GM19468 (cell line): Measurements from ENCODE around the gene ATAD3C.
"Not testable (repeated sequence)": the region's sequence is repeated elsewhere in the genome, so short reads cannot be mapped to it uniquely, and the experiment has no call there.

Experiments used
- ATAC-seq: cut with Tn5 transposase; IDR thresholded peaks from one replicate; pipeline ENCODE4 v1.9.1; 2021; ENCODE audit warnings: mild to moderate bottlenecking, moderate library complexity, moderate number of reproducible peaks; ENCODE audit not compliant: unreplicated experiment; ENCODE audit errors: extremely low read depth

ATAD3C gene

DNA sequence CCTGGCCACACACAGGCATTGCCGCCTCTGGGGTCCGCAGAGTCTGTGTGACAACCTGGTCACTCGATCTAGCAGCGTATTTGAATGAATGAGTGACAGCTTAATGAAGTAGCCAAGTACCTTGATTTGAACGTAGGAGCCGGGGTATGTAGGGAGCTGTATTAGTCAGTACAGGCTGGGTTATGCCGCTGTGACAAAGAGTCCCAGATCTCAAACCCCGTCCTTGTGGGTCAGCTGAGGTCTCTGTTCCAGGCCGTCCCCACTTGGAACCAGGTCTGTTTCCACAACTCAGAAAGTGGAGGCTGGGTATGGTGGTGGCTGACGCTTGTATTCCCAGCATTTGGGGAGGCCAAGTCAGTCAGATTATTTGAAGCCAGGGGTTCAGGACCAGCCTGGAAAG, 42.1 kb downstream of the ATAD3C start:
- ATAC-seq: no peak

DNA sequence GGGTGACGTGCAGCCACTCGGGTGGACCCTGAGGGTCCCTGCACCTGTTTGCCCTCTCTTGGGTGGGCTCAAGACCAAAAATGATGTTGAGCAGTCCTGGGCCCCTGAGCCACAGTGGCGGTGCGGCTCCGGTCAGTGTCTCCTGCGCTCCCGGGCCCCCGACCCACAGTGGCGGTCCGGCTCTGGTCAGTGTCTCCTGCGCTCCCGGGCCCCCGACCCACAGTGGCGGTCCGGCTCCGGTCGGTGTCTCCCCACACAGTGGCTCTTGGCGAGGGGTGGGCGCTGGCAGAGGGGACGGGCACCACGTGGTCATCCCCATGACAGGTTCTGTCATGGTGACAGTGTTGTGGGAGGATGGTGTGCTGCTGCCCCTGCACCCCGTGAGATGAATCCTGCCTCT, 44.8 kb downstream of the ATAD3C start:
- not testable (repeated sequence) for ATAC-seq

DNA sequence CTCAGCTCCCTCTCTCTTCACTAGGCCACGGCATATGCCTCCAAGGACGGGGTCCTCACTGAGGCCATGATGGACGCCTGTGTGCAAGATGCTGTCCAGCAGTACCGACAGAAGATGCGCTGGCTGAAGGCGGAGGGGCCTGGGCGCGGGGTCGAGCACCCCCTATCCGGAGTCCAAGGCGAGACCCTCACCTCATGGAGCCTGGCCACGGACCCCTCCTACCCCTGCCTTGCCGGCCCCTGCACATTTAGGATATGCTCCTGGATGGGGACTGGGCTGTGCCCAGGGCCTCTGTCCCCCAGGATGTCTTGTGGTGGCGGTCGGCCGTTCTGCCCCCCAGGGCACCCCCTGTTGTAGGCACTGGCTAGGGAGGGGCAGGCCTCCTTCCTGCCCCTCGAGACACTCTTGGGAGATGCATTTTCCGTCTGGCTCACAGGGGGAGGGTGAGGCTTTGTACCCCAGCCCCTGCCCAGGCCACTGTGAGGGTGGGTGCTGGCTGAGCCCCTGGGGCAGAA, 46.0 kb downstream of the ATAD3C start:
- not testable (repeated sequence) for ATAC-seq

DNA sequence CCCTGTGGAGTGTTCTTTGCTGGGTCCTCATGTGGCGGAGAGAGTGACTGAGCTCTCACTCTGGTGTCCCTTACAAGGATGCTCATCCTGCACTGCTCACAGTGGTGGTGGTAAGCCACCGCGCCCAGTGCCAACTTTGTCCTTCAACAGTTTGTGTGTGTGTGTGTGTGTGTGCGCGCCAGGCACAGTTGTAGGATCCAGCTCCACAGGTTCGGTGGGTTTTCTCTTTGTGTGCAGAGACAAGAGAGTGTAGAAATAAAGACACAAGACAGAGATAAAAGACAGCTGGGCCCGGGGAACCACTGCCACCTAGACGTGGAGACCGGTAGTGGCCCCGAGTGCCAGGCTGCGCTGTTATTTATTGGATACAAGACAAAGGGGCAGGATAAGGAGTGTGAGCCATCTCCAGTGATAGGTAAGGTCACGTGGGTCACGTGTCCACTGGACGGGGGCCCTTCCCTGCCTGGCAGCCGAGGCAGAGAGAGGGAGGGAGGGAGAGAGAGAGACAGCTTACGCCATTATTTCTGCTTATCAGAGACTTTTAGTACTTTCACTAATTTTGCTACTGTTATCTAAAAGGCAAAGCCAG, 55.4 kb downstream of the ATAD3C start:
- not testable (repeated sequence) for ATAC-seq

DNA sequence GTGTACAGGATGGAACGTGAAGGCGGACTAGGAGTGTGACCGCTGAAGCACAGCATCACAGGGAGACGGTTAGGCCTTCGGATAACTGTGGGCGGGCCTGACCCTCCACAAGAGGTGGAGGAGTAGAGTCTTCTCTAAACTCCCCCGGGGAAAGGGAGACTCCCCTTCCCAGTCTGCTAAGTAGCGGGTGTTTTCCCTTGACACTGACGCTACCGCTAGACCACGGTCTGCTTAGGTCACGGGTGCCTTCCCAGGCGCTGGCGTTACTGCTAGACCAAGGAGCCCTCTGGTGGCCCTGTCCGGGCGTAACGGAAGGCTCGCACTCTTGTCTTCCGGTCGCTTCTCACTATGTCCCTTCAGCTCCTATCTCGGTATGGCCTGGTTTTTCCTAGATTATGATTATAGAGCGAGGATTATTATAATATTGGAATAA, 55.9 kb downstream of the ATAD3C start:
- ATAC-seq: not testable (repeated sequence)

DNA sequence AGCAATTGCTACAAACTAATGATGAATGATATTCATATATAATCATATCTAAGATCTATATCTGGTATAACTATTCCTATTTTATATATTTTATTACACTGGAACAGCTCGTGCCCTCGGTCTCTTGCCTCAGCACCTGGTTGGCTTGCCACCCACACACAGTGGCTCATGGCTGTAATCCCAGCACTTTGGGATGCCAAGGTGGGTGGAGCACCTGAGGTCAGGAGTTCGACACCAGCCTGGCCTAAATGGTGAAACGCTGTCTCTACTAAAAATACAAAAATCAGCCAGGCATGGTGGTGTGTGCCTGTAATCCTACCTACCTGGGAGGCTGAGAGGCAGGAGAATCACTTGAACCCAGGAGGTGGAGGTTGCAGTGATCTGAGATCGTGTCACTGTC, 56.3 kb downstream of the ATAD3C start:
- not testable (repeated sequence) for ATAC-seq

DNA sequence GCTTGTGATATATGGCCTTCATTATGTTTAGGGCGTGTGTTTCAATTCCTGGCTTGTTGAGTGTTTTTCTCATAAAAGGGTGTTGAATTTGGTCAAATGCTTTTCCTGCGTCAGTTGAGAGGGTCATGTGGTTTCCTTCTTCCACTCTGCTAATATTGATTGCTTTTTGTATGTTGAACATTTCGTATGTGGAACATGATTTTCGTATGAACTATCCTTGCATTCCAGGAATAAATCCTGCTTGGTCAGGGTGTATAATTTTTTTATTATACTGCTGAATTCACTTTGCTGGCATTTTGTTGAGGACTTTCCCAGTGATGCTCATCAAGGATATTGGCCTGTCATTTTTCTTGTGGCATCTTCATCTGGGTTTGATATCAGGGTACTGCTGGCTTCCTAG, 57.8 kb downstream of the ATAD3C start:
- ATAC-seq: no peak

DNA sequence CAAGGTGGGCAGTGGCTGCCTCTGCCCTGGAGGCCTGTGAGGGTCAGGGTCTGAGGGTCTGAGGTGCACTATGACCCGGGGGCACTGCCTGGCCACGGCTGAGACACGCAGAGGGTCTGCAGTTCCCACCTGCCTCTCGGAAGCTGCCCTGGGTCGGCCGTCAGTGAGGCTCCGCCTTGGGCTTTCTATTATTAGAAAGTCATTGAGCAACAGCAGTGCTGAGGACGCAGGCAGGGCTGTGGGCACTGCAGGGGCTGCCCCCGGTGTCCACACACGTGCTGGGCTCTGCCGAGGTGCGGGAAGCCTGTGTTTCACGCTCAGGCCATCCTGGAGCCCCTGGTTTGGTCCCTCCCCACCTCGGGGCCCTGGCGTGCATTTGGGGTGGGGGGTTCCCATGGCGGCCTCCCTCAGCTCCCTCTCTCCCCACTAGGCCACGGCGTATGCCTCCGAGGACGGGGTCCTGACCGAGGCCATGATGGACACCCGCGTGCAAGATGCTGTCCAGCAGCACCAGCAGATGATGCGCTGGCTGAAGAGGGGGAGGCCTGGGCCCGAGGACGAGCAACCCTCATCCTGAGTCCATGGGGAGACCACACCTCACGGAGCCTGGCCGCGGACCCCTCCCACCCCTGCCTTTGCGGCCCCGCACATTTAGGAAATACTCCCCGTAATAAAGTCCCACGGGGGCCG, 59.4 kb downstream of the ATAD3C start:
- ATAC-seq: not testable (repeated sequence)

DNA sequence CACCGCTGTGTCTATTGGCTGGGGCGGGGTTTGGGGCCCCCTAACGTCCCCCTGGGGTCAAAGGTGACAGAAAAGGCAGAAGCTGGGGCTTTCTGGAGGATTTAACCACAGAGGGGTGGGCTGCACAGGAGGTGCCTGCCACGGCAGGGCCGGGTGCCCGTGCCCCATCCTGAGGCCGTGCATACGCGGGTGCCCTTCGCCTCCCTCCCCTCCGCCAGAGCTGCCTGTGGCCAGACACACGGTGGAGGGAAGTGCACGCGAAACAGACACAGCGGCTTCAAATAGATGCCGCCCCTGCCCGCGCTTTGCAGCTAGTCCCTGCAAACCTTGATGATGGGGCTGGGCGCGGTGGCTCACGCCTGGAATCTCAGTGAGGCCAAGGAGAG, 60.0 kb downstream of the ATAD3C start:
- not testable (repeated sequence) for ATAC-seq

DNA sequence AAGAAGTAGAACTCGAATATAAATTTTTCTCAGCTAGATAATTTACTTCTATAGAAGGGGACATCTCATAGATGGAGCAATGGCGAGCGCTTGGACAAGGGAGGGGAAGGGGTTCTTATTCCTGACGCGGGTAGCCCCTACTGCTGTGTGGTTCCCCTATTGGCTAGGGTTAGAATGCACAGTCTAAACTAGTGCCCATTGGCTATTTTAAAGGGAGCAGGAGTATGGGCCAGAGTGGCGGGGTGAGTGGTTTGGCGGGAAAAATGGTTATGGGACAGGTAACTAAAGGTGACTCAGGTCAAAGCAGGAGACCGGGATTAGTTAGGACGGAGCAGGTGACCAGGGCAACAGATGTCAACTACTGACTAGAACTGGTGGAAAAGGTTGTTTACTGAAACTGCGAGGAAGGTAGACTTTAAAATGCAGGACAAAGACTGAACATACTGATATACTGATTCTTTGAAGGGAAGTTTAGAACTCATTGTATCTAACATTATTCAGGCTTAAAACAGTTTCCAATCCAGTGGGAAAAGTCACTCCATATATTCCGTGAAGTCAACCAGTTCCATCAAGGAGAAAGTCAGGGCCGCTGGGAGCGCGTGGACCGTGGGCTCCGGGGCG, 61.5 kb downstream of the ATAD3C start:
- no peak for ATAC-seq

DNA sequence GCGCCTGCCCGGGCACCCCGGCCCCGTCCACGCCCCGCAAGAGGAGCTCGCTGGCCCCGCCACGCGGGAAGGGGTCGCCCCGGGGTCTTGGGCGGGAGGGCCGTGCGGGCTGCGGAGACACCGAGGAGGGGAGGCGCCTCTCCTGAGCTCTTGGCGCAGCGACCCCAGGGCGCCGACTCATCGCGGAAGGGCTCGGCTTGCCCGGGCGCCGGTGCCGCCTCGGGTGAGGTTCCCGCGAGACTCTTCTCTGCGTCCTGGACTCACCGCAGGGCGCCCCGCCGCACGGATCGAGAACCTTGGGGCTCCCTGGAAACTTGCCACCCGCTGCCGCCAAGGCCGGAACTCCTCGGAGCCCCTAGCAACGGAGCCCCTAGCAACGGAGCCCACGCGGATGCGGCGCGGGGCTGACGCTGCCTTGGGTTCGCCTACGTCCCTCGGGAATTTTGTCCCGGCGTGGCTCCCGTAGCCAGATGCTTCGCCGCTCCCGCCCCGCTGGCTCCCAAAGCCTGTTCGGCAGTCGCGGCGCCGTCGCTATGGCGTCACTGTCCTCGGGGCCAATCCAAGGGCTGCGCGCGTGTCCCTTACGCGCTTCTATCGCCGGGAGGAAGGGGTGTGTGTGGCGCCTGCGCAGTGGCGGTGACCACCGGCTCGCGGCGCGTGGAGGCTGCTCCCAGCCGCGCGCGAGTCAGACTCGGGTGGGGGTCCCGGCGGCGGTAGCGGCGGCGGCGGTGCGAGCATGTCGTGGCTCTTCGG, 62.2 kb downstream of the ATAD3C start, which contains the start of gene ATAD3A:
Gene ATAD3A, plus strand, starts transcription at position 630 of the 753 bp plus-strand sequence. Its CDS starts 107 bp downstream, at position 737.
- ATAC-seq: peak; percentile 75

DNA sequence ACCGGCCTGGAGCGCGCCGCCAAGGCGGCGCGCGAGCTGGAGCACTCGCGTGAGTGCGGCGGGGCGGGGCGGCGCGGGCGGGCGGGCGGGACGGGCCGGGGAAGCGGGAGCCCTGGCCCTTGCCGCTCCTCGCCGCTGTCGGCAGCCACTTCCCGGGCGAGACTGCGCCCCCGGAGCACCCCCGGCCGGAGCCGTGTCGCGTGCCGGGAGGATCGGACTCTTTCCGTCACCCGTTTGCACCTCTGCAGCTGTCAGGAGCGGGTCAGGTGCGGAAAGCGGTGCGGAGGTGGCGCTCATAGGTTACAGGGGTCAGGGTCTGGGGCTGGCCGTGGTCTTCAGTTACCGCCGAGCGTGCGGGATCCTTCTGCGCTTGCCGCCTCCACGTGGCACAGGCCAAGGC, 62.9 kb downstream of the ATAD3C start:
- ATAC-seq: not testable (repeated sequence)

DNA sequence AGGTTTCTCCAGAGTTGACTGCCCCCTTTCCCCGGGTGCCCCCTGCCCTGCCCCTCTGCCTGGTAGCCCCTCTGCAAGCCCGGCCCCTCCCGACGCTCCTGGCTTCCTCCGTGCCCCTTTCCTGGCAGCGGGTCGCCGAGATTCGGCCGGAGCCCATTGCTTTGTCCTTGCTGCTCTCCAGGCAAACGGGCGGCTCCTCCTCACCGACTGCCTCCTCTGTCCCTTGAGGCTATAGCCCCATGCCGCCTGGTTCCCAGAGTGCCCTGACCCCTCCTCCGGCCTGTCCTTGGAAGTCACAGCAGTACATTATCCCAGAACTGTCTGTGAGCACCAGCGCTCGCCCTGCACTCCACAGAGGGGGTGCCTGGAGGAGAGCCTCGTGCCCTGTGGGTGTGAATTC, 64.2 kb downstream of the ATAD3C start:
- ATAC-seq: not testable (repeated sequence)

DNA sequence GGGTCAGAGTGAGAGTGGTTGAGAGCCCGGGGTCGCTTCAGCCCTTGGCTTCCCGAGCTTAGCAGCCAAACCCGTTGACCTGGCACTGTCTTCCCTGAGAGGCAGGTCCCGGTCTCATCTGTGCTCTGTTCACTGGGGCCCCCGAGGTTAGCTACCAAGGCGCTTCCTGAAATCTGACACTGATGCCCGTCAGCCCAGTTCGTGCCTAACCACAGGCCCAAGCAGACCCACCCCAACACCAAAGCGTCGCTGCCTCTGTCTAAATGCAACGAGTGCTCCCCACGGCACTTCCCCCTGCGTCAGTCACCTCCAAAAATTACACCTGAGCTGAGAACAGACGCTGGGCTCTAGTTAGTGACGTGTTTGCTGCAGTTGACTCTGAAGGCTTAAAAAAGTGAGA, 64.9 kb downstream of the ATAD3C start:
- not testable (repeated sequence) for ATAC-seq

DNA sequence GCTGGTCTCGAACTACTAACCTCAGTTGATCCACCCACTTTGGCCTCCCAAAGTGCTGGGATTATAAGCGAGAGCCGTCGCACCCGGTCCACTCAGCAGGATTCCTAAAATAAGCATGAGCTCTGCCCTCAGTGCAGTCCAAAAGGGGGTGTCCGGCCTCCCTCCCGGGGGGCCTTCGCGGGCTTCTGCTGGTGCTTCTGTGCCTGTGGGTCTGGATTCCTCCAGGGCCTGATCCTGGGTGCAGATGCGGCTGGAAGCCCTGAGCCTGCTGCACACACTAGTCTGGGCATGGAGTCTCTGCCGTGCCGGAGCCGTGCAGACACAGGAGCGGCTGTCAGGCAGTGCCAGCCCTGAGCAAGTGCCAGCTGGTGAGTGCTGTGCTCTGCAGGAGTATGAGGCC, 67.4 kb downstream of the ATAD3C start:
- ATAC-seq: not testable (repeated sequence)

DNA sequence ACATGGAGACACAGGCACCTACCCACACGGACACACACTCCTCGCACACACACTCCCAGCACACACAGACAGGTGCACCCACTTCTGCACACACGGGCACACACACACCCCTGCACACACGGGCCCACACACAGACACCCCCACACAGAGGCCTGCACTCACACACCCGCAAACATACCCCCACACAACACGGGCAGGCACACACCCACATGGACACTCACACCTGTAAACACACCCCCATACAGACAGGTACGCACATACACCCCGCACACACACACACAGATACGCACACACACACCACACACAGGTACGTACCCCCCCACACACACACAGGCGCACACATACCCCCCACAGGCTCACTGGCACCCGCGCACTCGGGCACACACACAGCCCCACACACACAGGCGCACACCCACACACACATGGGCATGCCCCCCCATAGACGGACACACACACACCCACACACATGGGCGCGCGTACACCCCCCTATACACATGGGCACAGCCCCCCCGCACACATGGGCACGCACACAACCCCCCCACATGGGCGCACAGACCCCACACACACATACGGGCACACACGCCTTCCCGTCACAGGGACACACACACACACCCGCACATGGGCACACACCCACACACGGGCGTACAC, 68.6 kb downstream of the ATAD3C start:
- no peak for ATAC-seq

DNA sequence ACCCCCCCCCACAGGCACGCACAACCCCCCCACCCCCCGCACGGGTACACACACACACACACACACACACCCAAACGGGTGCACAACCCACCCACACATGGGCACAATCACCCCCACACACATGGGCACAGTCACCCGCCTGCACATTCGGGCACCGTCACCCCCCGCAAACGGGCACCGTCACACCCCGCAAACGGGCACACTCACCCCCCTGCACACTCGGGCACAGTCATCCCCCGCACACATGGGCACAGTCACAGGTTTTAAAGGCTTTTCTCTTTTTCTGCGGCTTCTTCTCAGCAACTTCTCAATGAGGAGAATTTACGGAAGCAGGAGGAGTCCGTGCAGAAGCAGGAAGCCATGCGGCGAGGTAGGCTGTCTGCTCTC, 69.1 kb downstream of the ATAD3C start:
- not testable (repeated sequence) for ATAC-seq
